CD4-positive, alpha-beta T cell treated with Interleukin-15 for 4 hours (primary cell): Measurements from ENCODE around the gene LDLRAD4.

Experiments used
- DNase-seq: peaks from one replicate; pipeline ENCODE4 v3.0.0-alpha.2; 2020; ENCODE audit warnings: low spot score

The LDLRAD4 gene

GRCh38 chr18:13371689-13372418 is 153.3 kb downstream of the LDLRAD4 start:
- peak; percentile 28 for DNase-seq

GRCh38 chr18:13372531-13372951 is 154.0 kb downstream of the LDLRAD4 start:
- DNase-seq = no peak

- no peak for DNase-seq
These were observed 155.5 kb downstream of the LDLRAD4 start for GRCh38 chr18:13374096-13374467.

GRCh38 chr18:13374468-13375301 is 156.1 kb downstream of the LDLRAD4 start:
- no peak for DNase-seq

- peak; percentile 84 for DNase-seq
These were observed 157.0 kb downstream of the LDLRAD4 start for GRCh38 chr18:13375302-13376255.

GRCh38 chr18:13376298-13376840 is 157.8 kb downstream of the LDLRAD4 start:
- DNase-seq = peak; percentile 41

GRCh38 chr18:13376841-13377351 is 158.3 kb downstream of the LDLRAD4 start:
- DNase-seq = peak; percentile 68

GRCh38 chr18:13377496-13377895 is 158.9 kb downstream of the LDLRAD4 start:
- peak; percentile 36 for DNase-seq

- DNase-seq = peak; percentile 45
These were observed 159.6 kb downstream of the LDLRAD4 start for GRCh38 chr18:13378150-13378549.

- DNase-seq = no peak
These were observed 160.7 kb downstream of the LDLRAD4 start for GRCh38 chr18:13379062-13379865.

GRCh38 chr18:13379930-13380690 is 161.6 kb downstream of the LDLRAD4 start:
- no peak for DNase-seq

- no peak for DNase-seq
These were observed 162.1 kb downstream of the LDLRAD4 start for GRCh38 chr18:13380691-13381070.

GRCh38 chr18:13381331-13381730 is 162.8 kb downstream of the LDLRAD4 start:
- DNase-seq = no peak

GRCh38 chr18:13381944-13382365 is 163.4 kb downstream of the LDLRAD4 start:
- DNase-seq = peak; percentile 62

GRCh38 chr18:13382366-13382953 is 163.9 kb downstream of the LDLRAD4 start:
- peak; percentile 70 for DNase-seq

- peak; percentile 11 for DNase-seq
These were observed 164.6 kb downstream of the LDLRAD4 start for GRCh38 chr18:13382954-13383827.

- DNase-seq = no peak
These were observed 168.6 kb downstream of the LDLRAD4 start for GRCh38 chr18:13386891-13387801.
